T follicular helper cell (primary cell): ENCODE data around the gene GALNT18.

Source experiments
- DNase-seq: peaks from one replicate; pipeline ENCODE4 v3.0.0-alpha.2; 2020; ENCODE audit warnings: low read depth

Gene GALNT18

GRCh38 chr11:11567936-11568650, 53.7 kb downstream of the GALNT18 start:
- DNase-seq = no peak

- DNase-seq = no peak
Measured at GRCh38 chr11:11565636-11566035, 56.2 kb downstream of the GALNT18 start.

GRCh38 chr11:11563200-11563975, 58.4 kb downstream of the GALNT18 start:
- DNase-seq = no peak

- DNase-seq = no peak
Measured at GRCh38 chr11:11561991-11562390, 59.8 kb downstream of the GALNT18 start.

GRCh38 chr11:11558826-11559225, 63.0 kb downstream of the GALNT18 start:
- no peak for DNase-seq

- no peak for DNase-seq
Measured at GRCh38 chr11:11558396-11558795, 63.4 kb downstream of the GALNT18 start.

- no peak for DNase-seq
Measured at GRCh38 chr11:11555208-11555607, 66.6 kb downstream of the GALNT18 start.

- DNase-seq = no peak
Measured at GRCh38 chr11:11553573-11553972, 68.2 kb downstream of the GALNT18 start.

GRCh38 chr11:11552529-11553087, 69.2 kb downstream of the GALNT18 start:
- no peak for DNase-seq

GRCh38 chr11:11550534-11550933, 71.3 kb downstream of the GALNT18 start:
- no peak for DNase-seq

- no peak for DNase-seq
Measured at GRCh38 chr11:11545285-11546275, 76.2 kb downstream of the GALNT18 start.

GRCh38 chr11:11543656-11544055, 78.1 kb downstream of the GALNT18 start:
- DNase-seq = no peak

- no peak for DNase-seq
Measured at GRCh38 chr11:11540157-11540556, 81.6 kb downstream of the GALNT18 start.

GRCh38 chr11:11538277-11538960, 83.4 kb downstream of the GALNT18 start:
- no peak for DNase-seq

- no peak for DNase-seq
Measured at GRCh38 chr11:11537871-11538270, 83.9 kb downstream of the GALNT18 start.

- DNase-seq = no peak
Measured at GRCh38 chr11:11537372-11537771, 84.4 kb downstream of the GALNT18 start.

- no peak for DNase-seq
Measured at GRCh38 chr11:11536650-11537049, 85.2 kb downstream of the GALNT18 start.

- no peak for DNase-seq
Measured at GRCh38 chr11:11535611-11536010, 86.2 kb downstream of the GALNT18 start.

GRCh38 chr11:11534981-11535380, 86.8 kb downstream of the GALNT18 start:
- no peak for DNase-seq

GRCh38 chr11:11533751-11534150, 88.1 kb downstream of the GALNT18 start:
- DNase-seq = no peak

GRCh38 chr11:11533057-11533456, 88.7 kb downstream of the GALNT18 start:
- no peak for DNase-seq
